ENCODE measurements around the gene ADAT2.

- TF ChIP-seq CTCF (IDR thresholded peaks at IDR 0.05), result no peak
- no peak for TF ChIP-seq POLR2AphosphoS5 (IDR thresholded peaks at IDR 0.05)
- no peak for TF ChIP-seq EP300 (IDR thresholded peaks at IDR 0.05)
Observed at GRCh38 chr6:143390278-143390677, 60.2 kb downstream of the ADAT2 start.

All from stomach (tissue), 4 donors.